Measurements from ENCODE around the gene DMWD.

DMWD gene

GRCh38 chr19:45816236-45817009 is 23.8 kb upstream of the DMWD start:
- Histone ChIP-seq H3K4me3 (replicated peaks; ENCODE audit: insufficient read depth, low read length) (no peak overlapping the region), H3K27ac (replicated peaks) (no peak overlapping the region), H3K27me3 (ENCODE audit: insufficient read depth, poor library complexity, severe bottlenecking) (no peaks in the 10 kb centered on the region)
- no peak for DNase-seq (ENCODE audit: low read depth in 1 of 2, low spot score in 1 of 2)
- no peak for TF ChIP-seq SPI1 (IDR thresholded peaks at IDR 0.05; ENCODE audit: borderline replicate concordance, low read depth)
- no peak for TF ChIP-seq REST (IDR thresholded peaks at IDR 0.05; ENCODE audit: insufficient replicate concordance, low read depth)
- TF ChIP-seq CTCF (IDR thresholded peaks at IDR 0.05; ENCODE audit: insufficient read depth, low read length), result no peak
- TF ChIP-seq POLR2AphosphoS5 (IDR thresholded peaks at IDR 0.05; ENCODE audit: low read depth), result no peak
- TF ChIP-seq GABPA (IDR thresholded peaks at IDR 0.05; ENCODE audit: low read depth), result no peak

GRCh38 chr19:45815481-45816216 is 23.0 kb upstream of the DMWD start:
- H3K4me3 ChIP-seq (replicated peaks; ENCODE audit: insufficient read depth, low read length), result no peak overlapping the region
- H3K27ac ChIP-seq (replicated peaks), result no peak overlapping the region
- TF ChIP-seq REST (IDR thresholded peaks at IDR 0.05; ENCODE audit: insufficient replicate concordance, low read depth) (no peak), GABPA (IDR thresholded peaks at IDR 0.05; ENCODE audit: low read depth) (no peak), CTCF (IDR thresholded peaks at IDR 0.05; ENCODE audit: insufficient read depth, low read length) (no peak), SPI1 (IDR thresholded peaks at IDR 0.05; ENCODE audit: borderline replicate concordance, low read depth) (no peak), POLR2AphosphoS5 (IDR thresholded peaks at IDR 0.05; ENCODE audit: low read depth) (no peak)
- no peak for DNase-seq (ENCODE audit: low read depth in 1 of 2, low spot score in 1 of 2)
- H3K27me3 ChIP-seq (ENCODE audit: insufficient read depth, poor library complexity, severe bottlenecking), result no peaks in the 10 kb centered on the region

GRCh38 chr19:45814851-45815480 is 22.3 kb upstream of the DMWD start, which contains the start of gene RSPH6A:
TSS of gene RSPH6A (minus strand) at chr19:45815308. CDS start at chr19:45815176, 132 bp downstream.
- H3K27ac ChIP-seq (replicated peaks), result no peak within 1 kb of the TSS
- H3K27me3 ChIP-seq (ENCODE audit: insufficient read depth, poor library complexity, severe bottlenecking), result no peaks in the 10 kb centered on the region
- TF ChIP-seq GABPA (IDR thresholded peaks at IDR 0.05; ENCODE audit: low read depth) (no peak), REST (IDR thresholded peaks at IDR 0.05; ENCODE audit: insufficient replicate concordance, low read depth) (no peak), SPI1 (IDR thresholded peaks at IDR 0.05; ENCODE audit: borderline replicate concordance, low read depth) (no peak), CTCF (IDR thresholded peaks at IDR 0.05; ENCODE audit: insufficient read depth, low read length) (no peak), POLR2AphosphoS5 (IDR thresholded peaks at IDR 0.05; ENCODE audit: low read depth) (no peak)
- no peak for DNase-seq (ENCODE audit: low read depth in 1 of 2, low spot score in 1 of 2)
- no peak within 1 kb of the TSS for H3K4me3 ChIP-seq (replicated peaks; ENCODE audit: insufficient read depth, low read length)
